ENCODE data around the gene PTPRN2. TPM values are rescaled to one million over a fixed set of nuclear protein-coding genes. Genes with fewer than 3 reads are reported as not detected.

The PTPRN2 gene
- total and polyA plus RNA-seq, 7 donors = 0.47 to 0.82 (median 0.51) TPM

GRCh38 chr7:158063850-158064610, 523.6 kb downstream of the PTPRN2 start:
- TF ChIP-seq CTCF (IDR thresholded peaks at IDR 0.05) = no peak
- Histone ChIP-seq H3K36me3 (ENCODE audit: insufficient read depth in 1 of 2, low read depth in 1 of 2) (no peaks in the 10 kb centered on the region), H3K27me3 (ENCODE audit: insufficient read depth in 3 of 3, low read length in 2 of 3) (peaks cover 0 to 6% (median 0%) of the 10 kb centered on the region in 3 donors), H3K4me1 (no peaks in the 10 kb centered on the region), H3K9me3 (no peaks in the 10 kb centered on the region), H3K4me3 (no peak overlapping the region), H3K27ac (no peak overlapping the region)
- no peak for ATAC-seq
- 24 to 58% (median 36%) methylated on average over 17 of the region's 17 CpGs for WGBS, 3 donors
- no peak for DNase-seq
- intact Hi-C loops (cut with DNase I) = no loop called here

GRCh38 chr7:158062661-158063060, 525.0 kb downstream of the PTPRN2 start:
- Histone ChIP-seq H3K9me3 (no peaks in the 10 kb centered on the region), H3K36me3 (ENCODE audit: insufficient read depth in 1 of 2, low read depth in 1 of 2) (no peaks in the 10 kb centered on the region), H3K4me3 (no peak overlapping the region), H3K27ac (no peak overlapping the region), H3K4me1 (no peaks in the 10 kb centered on the region), H3K27me3 (ENCODE audit: insufficient read depth in 3 of 3, low read length in 2 of 3) (peaks cover 0 to 6% (median 0%) of the 10 kb centered on the region in 3 donors)
- 93 to 97% (median 94%) methylated on average over 17 to 20 of the region's 20 CpGs for WGBS, 3 donors
- ATAC-seq (no peak), DNase-seq (no peak)
- TF ChIP-seq CTCF (IDR thresholded peaks at IDR 0.05) = no peak
- intact Hi-C loops (cut with DNase I) = no loop called here

GRCh38 chr7:158061884-158062656, 525.6 kb downstream of the PTPRN2 start:
- no peak for TF ChIP-seq CTCF (IDR thresholded peaks at IDR 0.05)
- Histone ChIP-seq H3K4me1 (no peaks in the 10 kb centered on the region), H3K27ac (no peak overlapping the region), H3K9me3 (no peaks in the 10 kb centered on the region), H3K36me3 (ENCODE audit: insufficient read depth in 1 of 2, low read depth in 1 of 2) (no peaks in the 10 kb centered on the region), H3K27me3 (ENCODE audit: insufficient read depth in 3 of 3, low read length in 2 of 3) (peaks cover 0 to 4% (median 0%) of the 10 kb centered on the region in 3 donors), H3K4me3 (no peak overlapping the region)
- no peak for ATAC-seq
- no peak for DNase-seq
- WGBS, 3 donors = 90 to 98% (median 92%) methylated on average over 20 to 24 of the region's 24 CpGs
- intact Hi-C loops (cut with DNase I) = no loop called here

- TF ChIP-seq CTCF (IDR thresholded peaks at IDR 0.05) = no peak
- intact Hi-C loops (cut with DNase I) = no loop called here
- ATAC-seq (no peak), DNase-seq (no peak)
- Histone ChIP-seq H3K9me3 (no peaks in the 10 kb centered on the region), H3K36me3 (ENCODE audit: insufficient read depth in 1 of 2, low read depth in 1 of 2) (no peaks in the 10 kb centered on the region), H3K27ac (no peak overlapping the region), H3K4me1 (no peaks in the 10 kb centered on the region), H3K27me3 (ENCODE audit: insufficient read depth in 3 of 3, low read length in 2 of 3) (peaks cover 0 to 4% (median 0%) of the 10 kb centered on the region in 3 donors), H3K4me3 (no peak overlapping the region)
- WGBS, 3 donors = 84 to 90% (median 87%) methylated on average over 28 of the region's 28 CpGs
These were observed 526.5 kb downstream of the PTPRN2 start for GRCh38 chr7:158061026-158061630.

Measured in psoas muscle (tissue), 8 donors.